Osteocyte (in vitro differentiated cells): Measurements from ENCODE around the gene ATG14. TPM values are rescaled to one million over a fixed set of nuclear protein-coding genes. Genes with fewer than 3 reads are reported as not detected.

ENCODE experiments used
- DNase-seq: peaks from one replicate; pipeline ENCODE4 v3.0.0; 2021; ENCODE audit warnings: mixed read lengths; ENCODE audit not compliant: unreplicated experiment; ENCODE audit errors: extremely low spot score
- H3K27ac Mint-ChIP-seq: one replicate; pipeline ENCODE4 v1.8.0; 2021; ENCODE audit warnings: mild to moderate bottlenecking, mixed read lengths; ENCODE audit not compliant: unreplicated experiment
- H3K27me3 Mint-ChIP-seq: one replicate; pipeline ENCODE4 v1.8.0; 2021; ENCODE audit warnings: mixed read lengths; ENCODE audit not compliant: unreplicated experiment
- H3K36me3 Mint-ChIP-seq: one replicate; pipeline ENCODE4 v1.8.0; 2021; ENCODE audit warnings: mixed read lengths; ENCODE audit not compliant: unreplicated experiment
- H3K4me1 Mint-ChIP-seq: one replicate; pipeline ENCODE4 v1.8.0; 2021; ENCODE audit warnings: mixed read lengths; ENCODE audit not compliant: unreplicated experiment
- H3K4me3 Mint-ChIP-seq: one replicate; pipeline ENCODE4 v1.8.0; 2021; ENCODE audit warnings: mild to moderate bottlenecking, moderate library complexity, mixed read lengths; ENCODE audit not compliant: unreplicated experiment
- H3K9me3 Mint-ChIP-seq: one replicate; pipeline ENCODE4 v1.8.0; 2021; ENCODE audit warnings: mixed read lengths; ENCODE audit not compliant: unreplicated experiment
- CTCF ChIP-seq: fragments of 200-600 bp; sonication (generic); IDR thresholded peaks from 2 replicates; pipeline ENCODE4 v1.5.0; 2021; ENCODE audit warnings: antibody characterized with exemption, mild to moderate bottlenecking, moderate library complexity
- total RNA-seq: library from RNA; stranded (reverse); gene quantifications from 2 replicates; pipeline ENCODE4 v1.2.1, GENCODE V29; 2021

ATG14 gene
- total RNA-seq, 1 donor from 2014 or later: 13.8 TPM

GRCh38 chr14:55382483-55382882 lies 29.1 kb downstream of the ATG14 start:
- Mint-ChIP-seq H3K27me3 (no peaks in the 10 kb centered on the region), H3K36me3 (peaks cover 35% of the 10 kb centered on the region), H3K27ac (no peak overlapping the region), H3K4me3 (no peak overlapping the region), H3K9me3 (no peaks in the 10 kb centered on the region), H3K4me1 (peaks cover 3% of the 10 kb centered on the region)
- TF ChIP-seq CTCF: no peak
- no peak for DNase-seq

- no peak overlapping the region for H3K4me3 Mint-ChIP-seq
- H3K27ac Mint-ChIP-seq: no peak overlapping the region
- no peaks in the 10 kb centered on the region for H3K9me3 Mint-ChIP-seq
- TF ChIP-seq CTCF: no peak
- no peak for DNase-seq
- H3K27me3 Mint-ChIP-seq: no peaks in the 10 kb centered on the region
- H3K4me1 Mint-ChIP-seq: peaks cover 3% of the 10 kb centered on the region
- H3K36me3 Mint-ChIP-seq: peaks cover 32% of the 10 kb centered on the region
Measured at GRCh38 chr14:55381561-55381960, 30.1 kb downstream of the ATG14 start.

- Mint-ChIP-seq H3K27me3 (no peaks in the 10 kb centered on the region), H3K36me3 (peaks cover 36% of the 10 kb centered on the region), H3K27ac (no peak overlapping the region), H3K9me3 (no peaks in the 10 kb centered on the region), H3K4me3 (no peak overlapping the region), H3K4me1 (peaks cover 3% of the 10 kb centered on the region)
- TF ChIP-seq CTCF: no peak
- no peak for DNase-seq
Measured at GRCh38 chr14:55381040-55381439, 30.6 kb downstream of the ATG14 start.

GRCh38 chr14:55377236-55377635 lies 34.4 kb downstream of the ATG14 start:
- Mint-ChIP-seq H3K36me3 (peaks cover 39% of the 10 kb centered on the region), H3K27me3 (no peaks in the 10 kb centered on the region), H3K27ac (no peak overlapping the region), H3K9me3 (no peaks in the 10 kb centered on the region), H3K4me3 (no peak overlapping the region), H3K4me1 (peaks cover 3% of the 10 kb centered on the region)
- peak; percentile 3 for DNase-seq
- no peak for TF ChIP-seq CTCF

- H3K27ac Mint-ChIP-seq: no peak overlapping the region
- peaks cover 30% of the 10 kb centered on the region for H3K36me3 Mint-ChIP-seq
- no peak for DNase-seq
- no peaks in the 10 kb centered on the region for H3K27me3 Mint-ChIP-seq
- TF ChIP-seq CTCF: no peak
- no peak overlapping the region for H3K4me3 Mint-ChIP-seq
- peaks cover 4% of the 10 kb centered on the region for H3K4me1 Mint-ChIP-seq
- no peaks in the 10 kb centered on the region for H3K9me3 Mint-ChIP-seq
Measured at GRCh38 chr14:55374771-55375170, 36.9 kb downstream of the ATG14 start.
